CD4-positive, alpha-beta T cell treated with Interleukin-4 for 1 hour (primary cell): ENCODE data around the gene GLMP.

ENCODE experiments used
- DNase-seq, 2 donors: peaks; one replicate each; pipeline ENCODE4 v3.0.0-alpha.2; 2020 to 2022

The GLMP gene

GRCh38 chr1:156247460-156248322 is 47.8 kb downstream of the GLMP start, which contains the start of gene PAQR6:
Gene PAQR6 (minus strand): TSS chr1:156248056. CDS start chr1:156246731, 1,325 bp downstream.
- no peak for DNase-seq

GRCh38 chr1:156246781-156247459 is 48.6 kb downstream of the GLMP start:
- no peak for DNase-seq

- no peak for DNase-seq
Observed at GRCh38 chr1:156246241-156246780, 49.2 kb downstream of the GLMP start.

- peak; percentile 18 to 39 for DNase-seq
Observed at GRCh38 chr1:156245451-156246232, 49.8 kb downstream of the GLMP start.

- DNase-seq = no peak
Observed at GRCh38 chr1:156244712-156245111, 50.8 kb downstream of the GLMP start.

- DNase-seq = no peak
Observed at GRCh38 chr1:156244126-156244525, 51.4 kb downstream of the GLMP start.

- DNase-seq = no peak
Observed at GRCh38 chr1:156242738-156243137, 52.7 kb downstream of the GLMP start.
